ENCODE results near the gene IL12RB2. TPM values are rescaled to one million over a fixed set of nuclear protein-coding genes. Genes with fewer than 3 reads are reported as not detected.

The IL12RB2 gene
- total and polyA plus RNA-seq, 10 of the 15 experiments (the other 5 are each of a cell fraction or from before 2014, with no cell fraction given): 0.15 to 1.1 (median 0.54) TPM; not detected in 1

DNA sequence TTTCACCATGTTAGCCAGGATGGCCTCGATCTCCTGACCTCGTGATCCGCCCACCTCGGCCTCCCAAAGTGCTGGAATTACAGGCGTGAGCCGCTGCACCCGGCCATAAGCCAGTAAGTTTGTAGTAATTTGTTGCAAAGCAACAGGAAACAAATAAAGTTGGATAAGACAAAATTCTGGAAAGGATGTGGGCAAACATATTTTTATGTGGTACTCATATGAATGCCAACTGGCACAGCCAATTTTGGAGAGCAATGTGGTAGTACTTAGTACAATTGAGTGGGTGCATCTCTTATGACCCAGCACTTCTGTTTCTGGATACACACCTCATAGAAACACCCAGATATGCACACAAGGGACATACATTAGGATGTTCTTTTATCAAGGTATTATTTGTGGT, 8.4 kb upstream of the IL12RB2 start:
- TF ChIP-seq ETV6 (conservative IDR thresholded peaks at IDR 0.05 in 1 of 2, IDR thresholded peaks at IDR 0.05 in 1 of 2; ENCODE audit: borderline replicate concordance in 1 of 2, low read depth in 1 of 2) (no peak), ZSCAN29 (IDR thresholded peaks at IDR 0.05) (no peak), ZNF622 (IDR thresholded peaks at IDR 0.05) (no peak), IRF3 (IDR thresholded peaks at IDR 0.05) (no peak), KLF5 (IDR thresholded peaks at IDR 0.05; ENCODE audit: partially characterized antibody) (no peak), POLR2AphosphoS2 (IDR thresholded peaks at IDR 0.05; ENCODE audit: low read depth, low read length) (no peak), CBX5 (IDR thresholded peaks at IDR 0.05; ENCODE audit: low read depth) (no peak), POU2F2 (IDR thresholded peaks at IDR 0.05; ENCODE audit: borderline replicate concordance, low read depth, low read length) (no peak), MYB (IDR thresholded peaks at IDR 0.05; ENCODE audit: borderline replicate concordance, low read depth, low read length) (no peak), HDGF (IDR thresholded peaks at IDR 0.05) (no peak), EZH2 (IDR thresholded peaks at IDR 0.05; ENCODE audit: borderline replicate concordance, control insufficient read depth, low read depth, low read length) (no peak), RAD51 (IDR thresholded peaks at IDR 0.05) (no peak), KAT2A (conservative IDR thresholded peaks at IDR 0.05; ENCODE audit: control insufficient read depth, low read depth, low read length) (no peak), MTA3 (IDR thresholded peaks at IDR 0.05; ENCODE audit: borderline replicate concordance, low read length) (no peak), CHD2 (IDR thresholded peaks at IDR 0.05; ENCODE audit: borderline replicate concordance, low read depth, low read length) (no peak), EGR1 (IDR thresholded peaks at IDR 0.05; ENCODE audit: borderline replicate concordance in 1 of 2, low read depth in 2 of 2, low read length in 2 of 2) (no peak), CREM (IDR thresholded peaks at IDR 0.05; ENCODE audit: low read depth) (no peak), FOS (IDR thresholded peaks at IDR 0.05; ENCODE audit: borderline replicate concordance, extremely low read depth, insufficient read length) (no peak)
- TF ChIP-seq, protein P1, sequence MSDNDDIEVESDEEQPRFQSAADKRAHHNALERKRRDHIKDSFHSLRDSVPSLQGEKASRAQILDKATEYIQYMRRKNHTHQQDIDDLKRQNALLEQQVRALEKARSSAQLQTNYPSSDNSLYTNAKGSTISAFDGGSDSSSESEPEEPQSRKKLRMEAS (IDR thresholded peaks at IDR 0.05; ENCODE audit: low read depth, low read length): no peak
- TF ChIP-seq, protein P2, sequence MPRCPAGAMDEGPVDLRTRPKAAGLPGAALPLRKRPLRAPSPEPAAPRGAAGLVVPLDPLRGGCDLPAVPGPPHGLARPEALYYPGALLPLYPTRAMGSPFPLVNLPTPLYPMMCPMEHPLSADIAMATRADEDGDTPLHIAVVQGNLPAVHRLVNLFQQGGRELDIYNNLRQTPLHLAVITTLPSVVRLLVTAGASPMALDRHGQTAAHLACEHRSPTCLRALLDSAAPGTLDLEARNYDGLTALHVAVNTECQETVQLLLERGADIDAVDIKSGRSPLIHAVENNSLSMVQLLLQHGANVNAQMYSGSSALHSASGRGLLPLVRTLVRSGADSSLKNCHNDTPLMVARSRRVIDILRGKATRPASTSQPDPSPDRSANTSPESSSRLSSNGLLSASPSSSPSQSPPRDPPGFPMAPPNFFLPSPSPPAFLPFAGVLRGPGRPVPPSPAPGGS (IDR thresholded peaks at IDR 0.05; ENCODE audit: borderline replicate concordance, insufficient read depth, low read depth, low read length, poor library complexity, severe bottlenecking): no peak
- 56% methylated on average over 7 of the region's 7 CpGs for WGBS (ENCODE audit: insufficient coverage, insufficient replicate concordance, low lambda C conversion rate, missing lambda C conversion rate)
- Histone ChIP-seq H3K9ac (ENCODE audit: control insufficient read depth, insufficient read depth, low read length) (no peak overlapping the region), H3K27ac (ENCODE audit: control insufficient read depth, insufficient read depth) (no peak overlapping the region), H3K27me3 (replicated peaks in 1 of 2; ENCODE audit: control insufficient read depth in 2 of 2, insufficient read depth in 2 of 2, low read length in 1 of 2) (no peaks in the 10 kb centered on the region), H3K4me1 (ENCODE audit: control insufficient read depth, insufficient read depth, low read length) (no peaks in the 10 kb centered on the region), H3K4me2 (ENCODE audit: control insufficient read depth, insufficient read depth) (no peak overlapping the region), H2AFZ (ENCODE audit: control insufficient read depth, low read depth, low read length) (no peak overlapping the region), H3K79me2 (ENCODE audit: control insufficient read depth, insufficient read depth, low read length) (no peaks in the 10 kb centered on the region), H4K20me1 (ENCODE audit: control insufficient read depth, insufficient read depth) (no peaks in the 10 kb centered on the region), H3K9me3 (replicated peaks; ENCODE audit: control insufficient read depth, insufficient read depth, low read length) (no peaks in the 10 kb centered on the region), H3K36me3 (ENCODE audit: control insufficient read depth in 2 of 2, insufficient read depth in 2 of 2, low read length in 1 of 2) (no peaks in the 10 kb centered on the region), H3K4me3 (no peak overlapping the region)
- ChIA-PET POLR2A (no interaction called here), SMC1A (ENCODE audit: uncharacterized antibody, unreplicated experiment) (no interaction called here), RAD21 (ENCODE audit: unreplicated experiment) (no interaction called here), CTCF (no interaction called here)
- DNase-seq (ENCODE audit: low read depth, low spot score): no peak
- FAIRE-seq: no peak
- in situ Hi-C loops (cut with MboI) (no loop called here), intact Hi-C loops (cut with micrococcal nuclease; ENCODE audit: unreplicated experiment) (no loop called here)
- no TSS peak for BruUV-seq (replicated peaks)
- no peak for ATAC-seq
